ENCODE data around the gene ZNF264. TPM values are rescaled to one million over a fixed set of nuclear protein-coding genes. Genes with fewer than 3 reads are reported as not detected.

ZNF264 gene
- total and polyA plus RNA-seq, 2 of the 8 experiments (the other 6 are each of a cell fraction or from before 2014, with no cell fraction given): 3.6 to 20.0 TPM

DNA sequence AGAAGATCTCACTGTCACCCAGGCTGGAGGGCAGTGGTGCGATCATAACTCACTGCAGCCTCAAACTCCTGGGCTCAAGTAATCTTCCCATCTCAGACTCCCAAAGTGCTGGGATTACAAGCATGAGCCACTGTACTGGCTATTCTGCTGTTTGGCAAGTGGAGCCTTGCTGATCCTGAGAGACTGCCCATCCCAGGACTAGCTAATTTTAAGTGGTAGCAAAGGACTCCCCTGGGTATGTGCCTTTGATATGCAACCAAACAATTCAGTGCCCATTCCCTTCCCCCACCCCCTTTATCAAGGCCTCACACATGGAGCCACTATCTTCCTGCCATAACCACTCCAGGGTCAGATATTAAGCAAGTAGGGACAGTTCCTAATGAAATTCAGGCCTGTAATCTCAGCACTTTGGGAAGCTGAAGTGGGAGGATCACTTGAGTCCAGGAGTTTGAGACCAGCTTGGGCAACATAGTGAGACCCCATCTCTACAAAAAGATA is 72.0 kb downstream of the ZNF264 start (continued):
- no peak for TF ChIP-seq GABPA (IDR thresholded peaks at IDR 0.05; ENCODE audit: borderline replicate concordance, insufficient read depth, low read length)
- no peak for TF ChIP-seq SP2 (IDR thresholded peaks at IDR 0.05; ENCODE audit: low read length)
- TF ChIP-seq KDM1A (IDR thresholded peaks at IDR 0.05; ENCODE audit: borderline replicate concordance, low read length): no peak
- no peak for TF ChIP-seq CHD2 (IDR thresholded peaks at IDR 0.05; ENCODE audit: low read length)
- TF ChIP-seq TAF1 (IDR thresholded peaks at IDR 0.05; ENCODE audit: low read depth, low read length): no peak
- TF ChIP-seq SP1 (IDR thresholded peaks at IDR 0.05; ENCODE audit: low read depth, low read length): no peak
- no peak for TF ChIP-seq RBBP5 (IDR thresholded peaks at IDR 0.05; ENCODE audit: borderline replicate concordance, low read depth, low read length)

All from H1 (cell line).